Activated T-cell treated with anti-CD3 and anti-CD28 coated beads, Interleukin-2, amount 50 U/mL, for 24 hours (primary cell): ENCODE results near the gene CIART.
"Not testable (repeated sequence)": the region's sequence is repeated elsewhere in the genome, so short reads cannot be mapped to it uniquely, and the experiment has no call there.

Experiments used
- DNase-seq: peaks from one replicate; pipeline ENCODE4 v3.0.0-alpha.2; 2020
- H3K27ac Mint-ChIP-seq: 2 replicates; pipeline ENCODE4 v1.8.0; 2020; ENCODE audit warnings: mild to moderate bottlenecking, mixed read lengths
- H3K27me3 Mint-ChIP-seq: 2 replicates; pipeline ENCODE4 v1.8.0; 2020; ENCODE audit warnings: mixed read lengths
- H3K36me3 Mint-ChIP-seq: 2 replicates; pipeline ENCODE4 v1.8.0; 2020; ENCODE audit warnings: low read depth, mixed read lengths
- H3K4me1 Mint-ChIP-seq: 2 replicates; pipeline ENCODE4 v1.8.0; 2020; ENCODE audit warnings: low read depth, mixed read lengths
- H3K4me3 Mint-ChIP-seq: 2 replicates; pipeline ENCODE4 v1.8.0; 2020; ENCODE audit warnings: mild to moderate bottlenecking, moderate library complexity, mixed read lengths
- H3K9me3 Mint-ChIP-seq: 2 replicates; pipeline ENCODE4 v1.8.0; 2020; ENCODE audit warnings: mixed read lengths

The CIART gene

GRCh38 chr1:150281758-150282557, at the start of gene CIART:
TSS of gene CIART (plus strand) at chr1:150282554. CDS start at chr1:150283268, 714 bp downstream.
- Mint-ChIP-seq H3K27ac (peak within 1 kb of the TSS; percentile 86), H3K9me3 (peaks cover 6% of the 10 kb centered on the region), H3K4me1 (peaks cover 31% of the 10 kb centered on the region), H3K27me3 (peaks cover 7% of the 10 kb centered on the region), H3K36me3 (peaks cover 3% of the 10 kb centered on the region), H3K4me3 (peak within 1 kb of the TSS; percentile 69)
- DNase-seq, result peak; percentile 78

GRCh38 chr1:150232921-150233320, 49.4 kb upstream of the CIART start:
- not testable (repeated sequence) for H3K9me3 Mint-ChIP-seq, H3K27ac Mint-ChIP-seq, DNase-seq, H3K27me3 Mint-ChIP-seq, H3K4me3 Mint-ChIP-seq
- peaks cover 55% of the 10 kb centered on the region for H3K36me3 Mint-ChIP-seq
- peaks cover 27% of the 10 kb centered on the region for H3K4me1 Mint-ChIP-seq

- Mint-ChIP-seq H3K4me1 (peaks cover 27% of the 10 kb centered on the region), H3K27me3 (no peaks in the 10 kb centered on the region), H3K4me3 (no peak overlapping the region), H3K9me3 (no peaks in the 10 kb centered on the region), H3K36me3 (peaks cover 49% of the 10 kb centered on the region), H3K27ac (no peak overlapping the region)
- peak; percentile 64 for DNase-seq
Observed at GRCh38 chr1:150233359-150234308, 48.7 kb upstream of the CIART start.

GRCh38 chr1:150234309-150234565, 48.1 kb upstream of the CIART start:
- no peaks in the 10 kb centered on the region for H3K9me3 Mint-ChIP-seq
- no peak overlapping the region for H3K4me3 Mint-ChIP-seq
- H3K36me3 Mint-ChIP-seq, result peaks cover 43% of the 10 kb centered on the region
- no peak overlapping the region for H3K27ac Mint-ChIP-seq
- H3K4me1 Mint-ChIP-seq, result peaks cover 24% of the 10 kb centered on the region
- H3K27me3 Mint-ChIP-seq, result no peaks in the 10 kb centered on the region
- DNase-seq, result no peak

- H3K36me3 Mint-ChIP-seq, result peaks cover 39% of the 10 kb centered on the region
- H3K9me3 Mint-ChIP-seq, result no peaks in the 10 kb centered on the region
- no peak overlapping the region for H3K27ac Mint-ChIP-seq
- DNase-seq, result peak; percentile 90
- H3K27me3 Mint-ChIP-seq, result no peaks in the 10 kb centered on the region
- H3K4me1 Mint-ChIP-seq, result peaks cover 24% of the 10 kb centered on the region
- no peak overlapping the region for H3K4me3 Mint-ChIP-seq
Observed at GRCh38 chr1:150234566-150235293, 47.6 kb upstream of the CIART start.

GRCh38 chr1:150235294-150235851, 47.0 kb upstream of the CIART start:
- DNase-seq, result no peak
- H3K27me3 Mint-ChIP-seq, result no peaks in the 10 kb centered on the region

GRCh38 chr1:150235852-150236613, 46.3 kb upstream of the CIART start, which contains the start of gene ANP32E:
TSS of gene ANP32E (minus strand) at chr1:150236112. CDS start at chr1:150235786, 326 bp downstream.
- H3K4me3 Mint-ChIP-seq, result no peak within 1 kb of the TSS
- peak; percentile 91 for DNase-seq
- peaks cover 27% of the 10 kb centered on the region for H3K36me3 Mint-ChIP-seq
- no peaks in the 10 kb centered on the region for H3K27me3 Mint-ChIP-seq
- no peak within 1 kb of the TSS for H3K27ac Mint-ChIP-seq
- peaks cover 24% of the 10 kb centered on the region for H3K4me1 Mint-ChIP-seq
- no peaks in the 10 kb centered on the region for H3K9me3 Mint-ChIP-seq

More at GRCh38 chr1:150235294-150235851, 47.0 kb upstream of the CIART start:
- Mint-ChIP-seq H3K4me3 (no peak overlapping the region), H3K4me1 (peaks cover 24% of the 10 kb centered on the region), H3K36me3 (peaks cover 34% of the 10 kb centered on the region), H3K27ac (no peak overlapping the region), H3K9me3 (no peaks in the 10 kb centered on the region)

- peaks cover 22% of the 10 kb centered on the region for H3K4me1 Mint-ChIP-seq
- H3K27ac Mint-ChIP-seq, result no peak overlapping the region
- H3K4me3 Mint-ChIP-seq, result no peak overlapping the region
Observed at GRCh38 chr1:150236614-150237100, 45.7 kb upstream of the CIART start.

GRCh38 chr1:150237176-150237575, 45.2 kb upstream of the CIART start:
- not testable (repeated sequence) for H3K27ac Mint-ChIP-seq, H3K9me3 Mint-ChIP-seq, H3K27me3 Mint-ChIP-seq, H3K4me3 Mint-ChIP-seq, DNase-seq
- H3K36me3 Mint-ChIP-seq, result peaks cover 18% of the 10 kb centered on the region
- peaks cover 20% of the 10 kb centered on the region for H3K4me1 Mint-ChIP-seq

More at GRCh38 chr1:150236614-150237100, 45.7 kb upstream of the CIART start:
- peaks cover 21% of the 10 kb centered on the region for H3K36me3 Mint-ChIP-seq
- no peaks in the 10 kb centered on the region for H3K9me3 Mint-ChIP-seq
- no peaks in the 10 kb centered on the region for H3K27me3 Mint-ChIP-seq
- DNase-seq, result no peak

- H3K36me3 Mint-ChIP-seq, result peaks cover 17% of the 10 kb centered on the region
- H3K4me1 Mint-ChIP-seq, result peaks cover 18% of the 10 kb centered on the region
- no peaks in the 10 kb centered on the region for H3K27me3 Mint-ChIP-seq
- no peak overlapping the region for H3K4me3 Mint-ChIP-seq
- H3K9me3 Mint-ChIP-seq, result no peaks in the 10 kb centered on the region
- peak overlapping the region; percentile 40 for H3K27ac Mint-ChIP-seq
- no peak for DNase-seq
Observed at GRCh38 chr1:150237746-150238145, 44.6 kb upstream of the CIART start.

GRCh38 chr1:150243003-150243402, 39.4 kb upstream of the CIART start:
- H3K9me3 Mint-ChIP-seq, result no peaks in the 10 kb centered on the region
- no peaks in the 10 kb centered on the region for H3K4me1 Mint-ChIP-seq
- H3K27ac Mint-ChIP-seq, result no peak overlapping the region
- no peaks in the 10 kb centered on the region for H3K27me3 Mint-ChIP-seq
- H3K36me3 Mint-ChIP-seq, result no peaks in the 10 kb centered on the region
- DNase-seq, result no peak
- H3K4me3 Mint-ChIP-seq, result no peak overlapping the region

- DNase-seq, result no peak
- H3K4me1 Mint-ChIP-seq, result no peaks in the 10 kb centered on the region
- peaks cover 7% of the 10 kb centered on the region for H3K27me3 Mint-ChIP-seq
- H3K27ac Mint-ChIP-seq, result no peak overlapping the region
- no peaks in the 10 kb centered on the region for H3K9me3 Mint-ChIP-seq
- no peaks in the 10 kb centered on the region for H3K36me3 Mint-ChIP-seq
- H3K4me3 Mint-ChIP-seq, result no peak overlapping the region
Observed at GRCh38 chr1:150249936-150250335, 32.4 kb upstream of the CIART start.

- H3K27ac Mint-ChIP-seq, result no peak overlapping the region
- peak overlapping the region; percentile 71 for H3K4me3 Mint-ChIP-seq
- peaks cover 16% of the 10 kb centered on the region for H3K4me1 Mint-ChIP-seq
- DNase-seq, result no peak
- peaks cover 40% of the 10 kb centered on the region for H3K27me3 Mint-ChIP-seq
- H3K36me3 Mint-ChIP-seq, result no peaks in the 10 kb centered on the region
- no peaks in the 10 kb centered on the region for H3K9me3 Mint-ChIP-seq
Observed at GRCh38 chr1:150256198-150256553, 26.2 kb upstream of the CIART start.
